Fibroblast of pulmonary artery (primary cell): ENCODE results near the gene RFPL1.

ENCODE experiments used
- DNase-seq: peaks from one replicate; pipeline ENCODE4 v3.0.0-alpha.2; 2010; ENCODE audit warnings: low read depth
- H3K4me3 ChIP-seq: replicated peaks from 2 replicates; pipeline ENCODE4 v1.5.1; 2011; ENCODE audit warnings: low read depth, mild to moderate bottlenecking, control low read depth, low read length, moderate library complexity
- TF ChIP-seq, protein P1 (sequence below): IDR thresholded peaks from 2 replicates; pipeline ENCODE4 v1.5.1; 2011; ENCODE audit warnings: mild to moderate bottlenecking, control low read depth, low read length, inconsistent platforms; ENCODE audit errors: missing control alignments

RFPL1 gene

GRCh38 chr22:29491012-29491411 lies 52.6 kb downstream of the RFPL1 start:
- DNase-seq: no peak
- H3K4me3 ChIP-seq: no peak overlapping the region
- TF ChIP-seq, protein P1, sequence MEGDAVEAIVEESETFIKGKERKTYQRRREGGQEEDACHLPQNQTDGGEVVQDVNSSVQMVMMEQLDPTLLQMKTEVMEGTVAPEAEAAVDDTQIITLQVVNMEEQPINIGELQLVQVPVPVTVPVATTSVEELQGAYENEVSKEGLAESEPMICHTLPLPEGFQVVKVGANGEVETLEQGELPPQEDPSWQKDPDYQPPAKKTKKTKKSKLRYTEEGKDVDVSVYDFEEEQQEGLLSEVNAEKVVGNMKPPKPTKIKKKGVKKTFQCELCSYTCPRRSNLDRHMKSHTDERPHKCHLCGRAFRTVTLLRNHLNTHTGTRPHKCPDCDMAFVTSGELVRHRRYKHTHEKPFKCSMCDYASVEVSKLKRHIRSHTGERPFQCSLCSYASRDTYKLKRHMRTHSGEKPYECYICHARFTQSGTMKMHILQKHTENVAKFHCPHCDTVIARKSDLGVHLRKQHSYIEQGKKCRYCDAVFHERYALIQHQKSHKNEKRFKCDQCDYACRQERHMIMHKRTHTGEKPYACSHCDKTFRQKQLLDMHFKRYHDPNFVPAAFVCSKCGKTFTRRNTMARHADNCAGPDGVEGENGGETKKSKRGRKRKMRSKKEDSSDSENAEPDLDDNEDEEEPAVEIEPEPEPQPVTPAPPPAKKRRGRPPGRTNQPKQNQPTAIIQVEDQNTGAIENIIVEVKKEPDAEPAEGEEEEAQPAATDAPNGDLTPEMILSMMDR: no peak
